Pancreas (tissue), 10 donors: ENCODE data around the gene C14orf180. TPM values are rescaled to one million over a fixed set of nuclear protein-coding genes. Genes with fewer than 3 reads are reported as not detected.
"Not testable (repeated sequence)": the region's sequence is repeated elsewhere in the genome, so short reads cannot be mapped to it uniquely, and the experiment has no call there.

Source experiments
- ATAC-seq, 4 donors: fragments of 200-7000 bp; cut with Tn5 transposase; one replicate each; pipeline versions ENCODE4 v1.8.0 to v1.9.1; 2020; ENCODE audit warnings: mild to moderate bottlenecking in 4 of 4, moderate library complexity in 4 of 4
- DNase-seq, 6 donors: peaks; one replicate each; pipeline ENCODE4 v3.0.0-alpha.2; 2020
- FAIRE-seq: peaks from 2 replicates; lab custom pipeline; 2012; peaks lifted over from hg19 to GRCh38; lab: Jason Lieb, UNC
- H3K27ac ChIP-seq, 4 donors: fragments of 200-600 bp; sonication (generic); 1 replicate in 3 of 4; 2 replicates in 1 of 4; pipeline versions ENCODE4 v1.5.0 to v1.8.0; 2020
- H3K27me3 ChIP-seq, 4 donors: fragments of 200-600 bp; one replicate each; pipeline ENCODE4 v1.8.0; 2021
- H3K36me3 ChIP-seq, 3 donors: fragments of 200-600 bp; sonication (generic) in 1 of 3; one replicate each; pipeline versions ENCODE4 v1.5.0 to v1.8.0; 2020 to 2021
- H3K4me1 ChIP-seq, 3 donors: fragments of 200-600 bp; one replicate each; pipeline ENCODE4 v1.8.0; 2021
- H3K4me3 ChIP-seq, 4 donors: fragments of 200-600 bp; sonication (generic) in 2 of 4; one replicate each; pipeline versions ENCODE4 v1.5.0 to v1.8.0; 2020 to 2021
- H3K9me3 ChIP-seq, 4 donors: fragments of 200-600 bp; one replicate each; pipeline ENCODE4 v1.8.0; 2021
- CTCF ChIP-seq, 4 donors: fragments of 200-600 bp; sonication (generic) in 3 of 4; IDR thresholded peaks; one replicate each; pipeline versions ENCODE4 v1.5.0 to v1.8.0; 2021; ENCODE audit warnings: antibody characterized with exemption in 4 of 4
- WGBS, 2 donors: extraction: QIAGEN DNeasy Blood & Tissue Kit; methylation state at CpG; one replicate each; pipeline ENCODE4 v1.1.7; 2013; 5-methylcytosine and 5-hydroxymethylcytosine counted together
- intact Hi-C, 3 donors: fragments of 100-400 bp; cut with DNase I; formaldehyde crosslinking; loops; one replicate each; pipeline versions ENCODE4 v1.11.1 to v1.14.2; 2022
- polyA plus RNA-seq, 2 donors: library from polyadenylated mRNA; stranded (reverse); fragments of 200-250 nt; gene quantifications; one replicate each; pipeline ENCODE4 v1.2.3, GENCODE V29; 2013
- total RNA-seq, 6 donors: library from RNA; stranded (reverse); fragmentation: NEBNext Ultra II Directional in 4 of 6; extraction: Animal tissue kit (Norgen Biotek cat#: 25700) in 4 of 6; gene quantifications; one replicate each; pipeline versions ENCODE4 v1.2.1 to v1.2.4, GENCODE V29; 2021 to 2023
- donor health status: healthy with polysubstance abuse.
- donor health status: DM: no; HTN: no; CAD: no; lungs with moderate emphysema.
- donor health status: DM: no; HTN: no; CAD: no.
- donor health status: control.
- donor health status: control.
- donor health status: Bipolar disorder and iron deficiency.
- donor health status: DM: yes; HTN: yes; CAD: no.
- donor health status: DM: no; HTN: no; CAD: no.
- donor health status: DM: no; HTN: no; CAD: no.
- donor health status: DM: yes; HTN: yes; CAD: no.

The C14orf180 gene
- total and polyA plus RNA-seq, 8 donors: 0.09 to 1.1 (median 0.34) TPM; not detected in 2

- DNase-seq: no peak
- H3K9me3 ChIP-seq: no peaks in the 10 kb centered on the region
- H3K4me1 ChIP-seq: peaks cover 0 to 6% (median 0%) of the 10 kb centered on the region in 3 donors
- no peak overlapping the region for H3K27ac ChIP-seq
- no peak for FAIRE-seq
- TF ChIP-seq CTCF (IDR thresholded peaks at IDR 0.05): no peak
- intact Hi-C loops: no loop called here
- H3K36me3 ChIP-seq: no peaks in the 10 kb centered on the region
- H3K4me3 ChIP-seq: no peak overlapping the region
- WGBS, 2 donors: 70 to 78% methylated on average over 18 to 20 of the region's 20 CpGs
- no peak for ATAC-seq
- peaks cover 0 to 3% (median 0%) of the 10 kb centered on the region in 4 donors for H3K27me3 ChIP-seq
These were observed 54.7 kb downstream of the C14orf180 start for GRCh38 chr14:104634138-104634760.

- H3K4me1 ChIP-seq: peaks cover 0 to 6% (median 0%) of the 10 kb centered on the region in 3 donors
- no peaks in the 10 kb centered on the region for H3K9me3 ChIP-seq
- FAIRE-seq (no peak), DNase-seq (no peak), ATAC-seq (no peak)
- TF ChIP-seq CTCF (IDR thresholded peaks at IDR 0.05): no peak
- 68 to 80% methylated on average over 21 to 26 of the region's 26 CpGs for WGBS, 2 donors
- H3K27ac ChIP-seq: no peak overlapping the region
- no peak overlapping the region for H3K4me3 ChIP-seq
- peaks cover 0 to 3% (median 0%) of the 10 kb centered on the region in 4 donors for H3K27me3 ChIP-seq
- intact Hi-C loops: loop anchor here in 1 of 3 donors (5.0 kb wide), 1 partner anchor 498 kb away; the partner anchor contains the start of gene KIF26A
- no peaks in the 10 kb centered on the region for H3K36me3 ChIP-seq
These were observed 55.5 kb downstream of the C14orf180 start for GRCh38 chr14:104634886-104635570.

- DNase-seq: no peak
- no peak for ATAC-seq
- Histone ChIP-seq H3K27ac (no peak overlapping the region), H3K4me1 (peaks cover 0 to 6% (median 0%) of the 10 kb centered on the region in 3 donors), H3K4me3 (no peak overlapping the region), H3K9me3 (no peaks in the 10 kb centered on the region), H3K27me3 (peaks cover 0 to 3% (median 0%) of the 10 kb centered on the region in 4 donors), H3K36me3 (no peaks in the 10 kb centered on the region)
- FAIRE-seq: no peak
- TF ChIP-seq CTCF (IDR thresholded peaks at IDR 0.05): no peak
- WGBS, 2 donors: 69 to 81% methylated on average over 13 of the region's 14 CpGs
- intact Hi-C loops: loop anchor here in 1 of 3 donors (5.0 kb wide), 1 partner anchor 498 kb away; the partner anchor contains the start of gene KIF26A
These were observed 56.2 kb downstream of the C14orf180 start for GRCh38 chr14:104635717-104636116.

GRCh38 chr14:104636131-104636530 lies 56.6 kb downstream of the C14orf180 start:
- H3K27me3 ChIP-seq: peaks cover 0 to 3% (median 0%) of the 10 kb centered on the region in 4 donors

GRCh38 chr14:104636846-104637545 lies 57.4 kb downstream of the C14orf180 start:
- H3K4me1 ChIP-seq, H3K36me3 ChIP-seq, DNase-seq, H3K9me3 ChIP-seq, ATAC-seq, H3K4me3 ChIP-seq, FAIRE-seq, H3K27me3 ChIP-seq, H3K27ac ChIP-seq: not testable (repeated sequence)
- intact Hi-C loops: loop anchor here in 1 of 3 donors (5.0 kb wide), 1 partner anchor 500 kb away; the partner anchor contains the start of gene KIF26A
- 72 to 82% methylated on average over 31 to 39 of the region's 39 CpGs for WGBS, 2 donors

More at GRCh38 chr14:104636131-104636530, 56.6 kb downstream of the C14orf180 start:
- TF ChIP-seq CTCF (IDR thresholded peaks at IDR 0.05): no peak
- intact Hi-C loops: loop anchor here in 1 of 3 donors (5.0 kb wide), 1 partner anchor 499 kb away; the partner anchor contains the start of gene KIF26A
- WGBS, 2 donors: 70 to 85% methylated on average over 11 of the region's 11 CpGs
- Histone ChIP-seq H3K4me1 (peaks cover 0 to 6% (median 0%) of the 10 kb centered on the region in 3 donors), H3K4me3 (no peak overlapping the region), H3K9me3 (no peaks in the 10 kb centered on the region), H3K27ac (no peak overlapping the region), H3K36me3 (no peaks in the 10 kb centered on the region)
- ATAC-seq (no peak), DNase-seq (no peak), FAIRE-seq (no peak)
